Gastrocnemius medialis (tissue), 4 donors: Measurements from ENCODE around the gene KCTD16. TPM values are rescaled to one million over a fixed set of nuclear protein-coding genes. Genes with fewer than 3 reads are reported as not detected.

Experiments used
- ATAC-seq, 2 donors: fragments of 150-250 bp; one replicate each; pipeline ENCODE4 v1.9.1; 2016
- DNase-seq, 2 donors: peaks; one replicate each; pipeline ENCODE4 v3.0.0-alpha.2; 2019
- H3K27ac ChIP-seq, 4 donors: fragments of 200-600 bp; sonication (generic); 1 replicate in 1 of 4; 2 replicates in 3 of 4; pipeline ENCODE4 v1.5.1; 2016 to 2018; ENCODE audit warnings: mild to moderate bottlenecking in 2 of 4, moderate library complexity in 1 of 4
- H3K27me3 ChIP-seq, 3 donors: fragments of 200-600 bp; sonication (generic) in 2 of 3; 1 replicate in 1 of 3; 2 replicates in 2 of 3; pipeline versions ENCODE4 v1.5.1 to v1.6.0; 2016 to 2019; ENCODE audit warnings: mild to moderate bottlenecking in 1 of 3, moderate library complexity in 1 of 3
- H3K36me3 ChIP-seq, 2 donors: fragments of 200-600 bp; sonication (generic) in 1 of 2; one replicate each; pipeline ENCODE4 v1.5.1; 2017 to 2018
- H3K4me1 ChIP-seq, 2 donors: fragments of 200-600 bp; sonication (generic) in 1 of 2; one replicate each; pipeline ENCODE4 v1.5.1; 2016 to 2017; ENCODE audit warnings: mild to moderate bottlenecking in 2 of 2
- H3K4me3 ChIP-seq, 4 donors: fragments of 200-600 bp; sonication (generic) in 3 of 4; 1 replicate in 1 of 4; 2 replicates in 3 of 4; pipeline ENCODE4 v1.5.1; 2016 to 2019; ENCODE audit warnings: mild to moderate bottlenecking in 2 of 4
- H3K9me3 ChIP-seq, 3 donors: fragments of 200-600 bp; sonication (generic) in 2 of 3; 1 replicate in 1 of 3; 2 replicates in 2 of 3; pipeline ENCODE4 v1.5.1; 2016 to 2019
- POLR2A ChIP-seq, 2 donors: fragments of 450-650 bp; IDR thresholded peaks; one replicate each; pipeline ENCODE4 v1.6.1; 2017; ENCODE audit warnings: antibody characterized with exemption in 2 of 2, mild to moderate bottlenecking in 2 of 2, moderate library complexity in 2 of 2
- in situ Hi-C, 4 donors: fragments of 200-750 bp; cut with MboI; loops; one replicate each; pipeline versions ENCODE4 v1.15.0 to v1.8.0; 2017; ENCODE audit warnings: low sequenced_read_pairs in 4 of 4
- intact Hi-C: fragments of 100-400 bp; cut with DNase I; formaldehyde crosslinking; loops from one replicate; pipeline ENCODE4 v1.15.1; 2023; ENCODE audit warnings: low total_unique reads
- total RNA-seq, 4 donors: library from RNA; depleted of rRNA; stranded (reverse); fragments of >200 nt; gene quantifications; one replicate each; pipeline versions ENCODE4 v1.1.0 to v1.2.3, GENCODE V29; 2016
- TF ChIP-seq, protein P1 (sequence below), 5 experiments: fragments of 450-650 bp in 3 of 5; fragments of 200-600 bp in 2 of 5; sonication (generic) in 2 of 5; IDR thresholded peaks in 4 of 5; conservative IDR thresholded peaks in 1 of 5; 1 replicate in 4 of 5; 2 replicates in 1 of 5; pipeline ENCODE4 v1.5.1; 2016 to 2019; ENCODE audit warnings: antibody characterized with exemption in 5 of 5, mild to moderate bottlenecking in 3 of 5, moderate library complexity in 3 of 5

KCTD16 gene
- total RNA-seq, 4 donors from 2014 or later = 0.02 TPM; not detected in 3

DNA sequence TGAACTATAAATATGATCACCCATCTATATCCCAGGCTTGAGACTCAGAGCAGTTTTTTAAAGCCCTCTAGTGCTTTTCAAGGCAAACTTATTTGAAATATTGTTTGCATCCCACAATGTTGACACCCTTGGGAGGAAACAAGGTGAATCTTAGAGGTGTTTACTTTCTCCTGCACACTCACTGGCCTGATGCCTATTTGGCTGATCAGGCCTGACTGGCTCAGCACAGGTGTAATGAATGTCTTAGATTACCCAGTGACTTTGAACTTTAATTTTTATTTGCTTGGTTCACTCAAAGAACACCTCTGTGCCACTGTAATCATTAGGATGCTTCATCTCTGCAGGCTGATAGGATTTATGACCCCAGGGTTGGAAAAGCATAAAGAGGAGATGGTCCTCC, 158.3 kb downstream of the KCTD16 start:
- Histone ChIP-seq H3K4me3 (no peak overlapping the region), H3K36me3 (no peaks in the 10 kb centered on the region), H3K27me3 (no peaks in the 10 kb centered on the region), H3K9me3 (no peaks in the 10 kb centered on the region), H3K27ac (no peak overlapping the region), H3K4me1 (no peaks in the 10 kb centered on the region)
- TF ChIP-seq POLR2A (IDR thresholded peaks at IDR 0.05) = no peak
- TF ChIP-seq, protein P1, sequence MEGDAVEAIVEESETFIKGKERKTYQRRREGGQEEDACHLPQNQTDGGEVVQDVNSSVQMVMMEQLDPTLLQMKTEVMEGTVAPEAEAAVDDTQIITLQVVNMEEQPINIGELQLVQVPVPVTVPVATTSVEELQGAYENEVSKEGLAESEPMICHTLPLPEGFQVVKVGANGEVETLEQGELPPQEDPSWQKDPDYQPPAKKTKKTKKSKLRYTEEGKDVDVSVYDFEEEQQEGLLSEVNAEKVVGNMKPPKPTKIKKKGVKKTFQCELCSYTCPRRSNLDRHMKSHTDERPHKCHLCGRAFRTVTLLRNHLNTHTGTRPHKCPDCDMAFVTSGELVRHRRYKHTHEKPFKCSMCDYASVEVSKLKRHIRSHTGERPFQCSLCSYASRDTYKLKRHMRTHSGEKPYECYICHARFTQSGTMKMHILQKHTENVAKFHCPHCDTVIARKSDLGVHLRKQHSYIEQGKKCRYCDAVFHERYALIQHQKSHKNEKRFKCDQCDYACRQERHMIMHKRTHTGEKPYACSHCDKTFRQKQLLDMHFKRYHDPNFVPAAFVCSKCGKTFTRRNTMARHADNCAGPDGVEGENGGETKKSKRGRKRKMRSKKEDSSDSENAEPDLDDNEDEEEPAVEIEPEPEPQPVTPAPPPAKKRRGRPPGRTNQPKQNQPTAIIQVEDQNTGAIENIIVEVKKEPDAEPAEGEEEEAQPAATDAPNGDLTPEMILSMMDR (IDR thresholded peaks at IDR 0.05 in 4 of 5, conservative IDR thresholded peaks at IDR 0.05 in 1 of 5) = no peak
- intact Hi-C loops = no loop called here
- ATAC-seq (no peak), DNase-seq (no peak)
- in situ Hi-C loops = no loop called here

DNA sequence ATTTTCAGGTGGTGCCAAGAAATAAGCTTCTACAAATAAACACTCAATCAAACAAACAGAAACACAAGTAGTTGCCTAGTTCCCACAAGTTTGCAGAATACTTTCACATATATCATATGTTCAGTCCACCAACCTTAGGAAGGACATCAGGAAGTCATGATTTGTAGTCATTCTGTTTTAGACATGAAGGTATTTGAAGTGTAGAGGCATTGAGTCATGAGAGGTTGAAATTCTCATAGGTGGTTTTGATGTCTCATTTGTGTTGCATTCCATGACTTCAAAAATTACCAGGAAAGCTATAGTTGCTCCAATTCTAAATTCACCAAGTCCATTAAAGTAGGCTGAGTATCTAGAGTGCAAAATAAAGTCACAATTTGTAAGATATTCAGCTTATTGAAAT, 159.0 kb downstream of the KCTD16 start:
- Histone ChIP-seq H3K4me3 (no peak overlapping the region), H3K9me3 (no peaks in the 10 kb centered on the region), H3K4me1 (no peaks in the 10 kb centered on the region), H3K27ac (no peak overlapping the region), H3K36me3 (no peaks in the 10 kb centered on the region), H3K27me3 (no peaks in the 10 kb centered on the region)
- intact Hi-C loops = no loop called here
- in situ Hi-C loops = no loop called here
- TF ChIP-seq, protein P1 (IDR thresholded peaks at IDR 0.05 in 4 of 5, conservative IDR thresholded peaks at IDR 0.05 in 1 of 5) = no peak
- TF ChIP-seq POLR2A (IDR thresholded peaks at IDR 0.05) = no peak
- ATAC-seq = no peak
- DNase-seq = no peak

DNA sequence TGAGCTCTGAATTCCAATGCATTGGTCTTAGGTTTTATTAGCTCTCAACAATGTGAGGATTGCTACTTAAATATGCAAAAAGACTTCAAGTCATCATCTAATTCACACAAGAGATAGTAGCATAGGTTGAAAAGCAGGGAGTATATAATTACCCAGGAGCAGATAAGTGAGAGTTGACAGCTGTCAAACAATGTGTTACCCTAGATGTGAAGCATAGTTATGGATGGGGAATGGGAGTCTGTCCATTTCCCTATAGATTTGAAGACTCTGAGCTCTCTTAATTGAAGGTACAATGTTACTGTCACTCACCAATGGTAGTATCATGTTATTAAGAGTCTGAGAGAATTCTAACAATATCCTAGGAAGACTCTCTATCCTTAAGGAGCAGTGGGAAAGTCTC, 160.7 kb downstream of the KCTD16 start:
- TF ChIP-seq, protein P1 (IDR thresholded peaks at IDR 0.05 in 4 of 5, conservative IDR thresholded peaks at IDR 0.05 in 1 of 5) = no peak
- no peak for TF ChIP-seq POLR2A (IDR thresholded peaks at IDR 0.05)
- Histone ChIP-seq H3K27me3 (no peaks in the 10 kb centered on the region), H3K4me1 (no peaks in the 10 kb centered on the region), H3K27ac (no peak overlapping the region), H3K36me3 (no peaks in the 10 kb centered on the region), H3K9me3 (no peaks in the 10 kb centered on the region), H3K4me3 (no peak overlapping the region)
- intact Hi-C loops = no loop called here
- no peak for DNase-seq
- no peak for ATAC-seq
- in situ Hi-C loops = no loop called here

DNA sequence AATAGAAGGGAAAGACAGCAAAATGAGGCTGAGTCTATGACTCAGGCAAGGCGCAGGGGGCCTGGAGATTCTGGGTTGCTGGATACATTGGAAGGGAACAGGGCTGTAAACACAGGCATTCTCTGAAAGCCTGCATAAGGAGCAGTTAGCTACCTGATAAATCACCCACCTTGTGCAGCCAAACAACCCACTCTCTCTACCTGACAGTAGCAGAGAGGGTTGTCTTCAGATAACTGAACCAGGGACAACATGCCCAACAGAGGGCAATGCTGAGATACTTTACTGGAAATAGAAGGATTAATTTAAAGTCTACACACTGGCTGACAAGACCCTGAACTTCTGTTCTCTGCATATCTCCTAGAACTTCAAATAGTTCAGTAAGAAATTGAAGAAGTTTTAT, 161.6 kb downstream of the KCTD16 start:
- no peak for ATAC-seq
- in situ Hi-C loops (no loop called here), intact Hi-C loops (no loop called here)
- Histone ChIP-seq H3K27ac (no peak overlapping the region), H3K9me3 (no peaks in the 10 kb centered on the region), H3K36me3 (no peaks in the 10 kb centered on the region), H3K27me3 (no peaks in the 10 kb centered on the region), H3K4me3 (no peak overlapping the region), H3K4me1 (no peaks in the 10 kb centered on the region)
- no peak for DNase-seq
- TF ChIP-seq, protein P1 (IDR thresholded peaks at IDR 0.05 in 4 of 5, conservative IDR thresholded peaks at IDR 0.05 in 1 of 5) = no peak
- no peak for TF ChIP-seq POLR2A (IDR thresholded peaks at IDR 0.05)

DNA sequence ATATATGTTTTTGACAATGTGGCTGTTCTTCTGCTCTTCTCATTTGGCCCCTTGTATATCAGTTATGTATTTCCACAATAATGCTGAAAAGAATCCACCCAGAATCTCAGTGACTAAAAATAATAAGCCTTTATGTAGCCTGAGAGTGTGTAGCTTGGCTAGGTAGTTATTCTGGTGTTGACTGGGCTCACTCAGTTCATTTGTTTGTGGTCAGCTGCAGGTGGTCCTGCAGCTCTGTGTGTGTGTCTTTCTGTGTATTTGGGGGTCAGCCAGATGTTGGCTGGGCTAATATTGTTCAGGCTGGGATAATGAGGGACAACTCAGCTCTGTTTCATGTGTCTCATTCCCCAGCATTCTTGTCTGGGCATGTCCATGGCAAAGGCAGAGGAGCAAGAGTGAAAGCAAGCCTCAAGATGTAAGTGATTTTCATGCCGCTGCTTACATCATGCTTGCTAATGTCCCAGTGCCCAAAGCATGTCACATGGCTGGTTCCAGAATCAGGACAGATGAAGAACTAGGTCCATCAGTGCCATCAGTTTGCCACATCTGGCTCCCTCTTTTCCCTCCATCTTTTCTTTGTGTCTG, 162.8 kb downstream of the KCTD16 start:
- H3K27ac ChIP-seq = no peak overlapping the region
- ATAC-seq (no peak), DNase-seq (no peak)
- no peaks in the 10 kb centered on the region for H3K9me3 ChIP-seq
- TF ChIP-seq, protein P1 (IDR thresholded peaks at IDR 0.05 in 4 of 5, conservative IDR thresholded peaks at IDR 0.05 in 1 of 5) = no peak
- TF ChIP-seq POLR2A (IDR thresholded peaks at IDR 0.05) = no peak
- H3K4me1 ChIP-seq = no peaks in the 10 kb centered on the region
- in situ Hi-C loops (no loop called here), intact Hi-C loops (no loop called here)
- H3K36me3 ChIP-seq = no peaks in the 10 kb centered on the region
- H3K27me3 ChIP-seq = no peaks in the 10 kb centered on the region
- no peak overlapping the region for H3K4me3 ChIP-seq
